ENCODE data around the gene SLC35G1. TPM values are rescaled to one million over a fixed set of nuclear protein-coding genes. Genes with fewer than 3 reads are reported as not detected.

Gene SLC35G1
- total RNA-seq, 2 donors from 2014 or later, result 0.68 to 10.0 TPM

GRCh38 chr10:93851169-93851568 lies 42.6 kb upstream of the SLC35G1 start:
- DNase-seq (ENCODE audit: low spot score), result no peak
- no peak for ATAC-seq (ENCODE audit: insufficient number of reproducible peaks, low FRiP score, low read depth)
- Histone ChIP-seq H3K4me1 (ENCODE audit: control insufficient read depth in 1 of 2, low read depth in 2 of 2) (no peaks in the 10 kb centered on the region), H3K27me3 (replicated peaks; ENCODE audit: insufficient read depth) (no peaks in the 10 kb centered on the region), H3K4me3 (no peak overlapping the region), H3K27ac (no peak overlapping the region), H3K36me3 (no peaks in the 10 kb centered on the region), H3K9me3 (no peaks in the 10 kb centered on the region)
- no peak for TF ChIP-seq CTCF (IDR thresholded peaks at IDR 0.05)

DNA sequence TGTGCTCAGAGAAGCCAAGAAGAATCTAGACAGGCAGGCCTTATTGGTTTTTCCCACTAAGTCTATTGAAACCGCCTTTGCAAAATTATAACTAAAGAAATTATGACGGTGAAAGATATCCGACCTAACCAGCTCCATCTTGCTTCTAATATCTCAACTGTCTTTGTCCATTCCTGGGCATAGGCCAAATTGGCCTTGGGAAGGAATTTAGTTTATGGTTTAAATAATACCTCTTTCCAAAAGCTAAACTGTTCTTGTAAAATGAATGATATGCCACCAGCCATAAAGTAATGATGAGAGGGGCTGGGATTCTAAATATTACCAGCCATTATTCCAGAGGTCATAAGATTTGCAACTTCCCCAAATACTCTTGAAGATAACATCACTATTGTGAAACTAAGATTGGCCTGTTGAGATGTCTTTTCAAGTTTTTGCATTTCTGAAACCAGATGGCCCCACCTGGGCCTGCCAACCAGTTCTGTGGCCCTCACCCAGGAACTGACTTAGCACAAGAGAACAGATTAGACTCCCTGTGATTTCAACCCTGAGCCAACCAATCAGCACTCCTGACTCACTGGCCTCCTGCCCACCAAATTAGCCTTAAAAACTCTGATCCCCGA lies 41.2 kb upstream of the SLC35G1 start:
- Histone ChIP-seq H3K27ac (no peak overlapping the region), H3K4me1 (ENCODE audit: control insufficient read depth in 1 of 2, low read depth in 2 of 2) (no peaks in the 10 kb centered on the region), H3K4me3 (no peak overlapping the region), H3K9me3 (no peaks in the 10 kb centered on the region), H3K27me3 (replicated peaks; ENCODE audit: insufficient read depth) (no peaks in the 10 kb centered on the region), H3K36me3 (no peaks in the 10 kb centered on the region)
- DNase-seq (ENCODE audit: low spot score), result no peak
- TF ChIP-seq CTCF (IDR thresholded peaks at IDR 0.05), result no peak
- no peak for ATAC-seq (ENCODE audit: insufficient number of reproducible peaks, low FRiP score, low read depth)

GRCh38 chr10:93854975-93855374 lies 38.8 kb upstream of the SLC35G1 start:
- no peak for ATAC-seq (ENCODE audit: insufficient number of reproducible peaks, low FRiP score, low read depth)
- no peak overlapping the region for H3K4me3 ChIP-seq

GRCh38 chr10:93856349-93857145 lies 37.2 kb upstream of the SLC35G1 start:
- Histone ChIP-seq H3K4me1 (ENCODE audit: control insufficient read depth in 1 of 2, low read depth in 2 of 2) (no peaks in the 10 kb centered on the region), H3K4me3 (no peak overlapping the region), H3K27ac (no peak overlapping the region), H3K36me3 (no peaks in the 10 kb centered on the region), H3K9me3 (no peaks in the 10 kb centered on the region), H3K27me3 (replicated peaks; ENCODE audit: insufficient read depth) (no peaks in the 10 kb centered on the region)
- no peak for DNase-seq (ENCODE audit: low spot score)
- no peak for TF ChIP-seq CTCF (IDR thresholded peaks at IDR 0.05)
- no peak for ATAC-seq (ENCODE audit: insufficient number of reproducible peaks, low FRiP score, low read depth)

More at GRCh38 chr10:93854975-93855374, 38.8 kb upstream of the SLC35G1 start:
- TF ChIP-seq CTCF (IDR thresholded peaks at IDR 0.05), result no peak
- Histone ChIP-seq H3K27ac (no peak overlapping the region), H3K9me3 (no peaks in the 10 kb centered on the region), H3K27me3 (replicated peaks; ENCODE audit: insufficient read depth) (no peaks in the 10 kb centered on the region), H3K36me3 (no peaks in the 10 kb centered on the region), H3K4me1 (ENCODE audit: control insufficient read depth in 1 of 2, low read depth in 2 of 2) (no peaks in the 10 kb centered on the region)
- no peak for DNase-seq (ENCODE audit: low spot score)

- H3K4me3 ChIP-seq, result no peak overlapping the region
- H3K9me3 ChIP-seq, result no peaks in the 10 kb centered on the region
- no peak for TF ChIP-seq CTCF (IDR thresholded peaks at IDR 0.05)
- no peaks in the 10 kb centered on the region for H3K4me1 ChIP-seq (ENCODE audit: control insufficient read depth in 1 of 2, low read depth in 2 of 2)
- DNase-seq (ENCODE audit: low spot score), result no peak
- no peak overlapping the region for H3K27ac ChIP-seq
- ATAC-seq (ENCODE audit: insufficient number of reproducible peaks, low FRiP score, low read depth), result no peak
- no peaks in the 10 kb centered on the region for H3K27me3 ChIP-seq (replicated peaks; ENCODE audit: insufficient read depth)
- H3K36me3 ChIP-seq, result no peaks in the 10 kb centered on the region
Observed at GRCh38 chr10:93859049-93859655, 34.6 kb upstream of the SLC35G1 start.
